ENCODE data around the gene PKNOX2. TPM values are rescaled to one million over a fixed set of nuclear protein-coding genes. Genes with fewer than 3 reads are reported as not detected.
A peak's percentile ranks its signal among the peaks of the same experiment; 100 is the strongest.

Gene PKNOX2
- total and polyA plus RNA-seq, 2 of the 4 experiments (the other 2 are of a cell fraction) = 0.72 to 2.3 TPM

DNA sequence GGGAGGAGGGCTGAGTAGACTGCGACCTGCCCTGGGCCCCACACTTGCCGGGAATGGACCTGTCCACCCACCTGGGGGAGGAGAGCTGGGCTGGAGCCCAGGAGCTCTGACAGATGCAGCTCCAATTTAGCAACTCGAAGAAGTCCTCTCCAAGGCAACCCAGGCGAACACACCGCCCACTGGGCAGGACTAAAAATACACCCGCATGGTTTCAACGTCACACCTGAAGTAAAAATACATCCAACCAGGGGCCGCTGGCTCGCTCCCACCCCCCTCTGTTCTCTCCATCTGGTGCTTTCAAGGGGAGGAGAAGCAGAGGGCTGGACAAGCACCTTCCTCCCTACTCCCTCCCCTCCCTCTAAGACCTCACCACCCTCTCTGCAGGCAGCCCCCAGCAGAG is 211.6 kb downstream of the PKNOX2 start:
- H3K36me3 ChIP-seq (ENCODE audit: control insufficient read depth, insufficient read depth, low read length) = no peaks in the 10 kb centered on the region
- no peak overlapping the region for H3K27ac ChIP-seq (ENCODE audit: insufficient read depth, low read length)
- DNase-seq (no peak), ATAC-seq (ENCODE audit: low read depth) (no peak)
- H4K8ac ChIP-seq (ENCODE audit: low read depth in 2 of 2, low read length in 2 of 2) = no peak overlapping the region
- no peak overlapping the region for H2BK5ac ChIP-seq (ENCODE audit: low read depth, low read length, poor library complexity, severe bottlenecking)
- H4K91ac ChIP-seq (ENCODE audit: insufficient read depth, low read depth, low read length) = no peak overlapping the region
- no peaks in the 10 kb centered on the region for H3K9me3 ChIP-seq (ENCODE audit: control insufficient read depth, insufficient read depth, low read length)
- no peak overlapping the region for H4K5ac ChIP-seq (ENCODE audit: low read depth, low read length)
- H3K4me3 ChIP-seq (ENCODE audit: insufficient read depth, low read depth, low read length) = no peak overlapping the region
- intact Hi-C loops (cut with micrococcal nuclease) = no loop called here
- no peak overlapping the region for H3K14ac ChIP-seq (replicated peaks; ENCODE audit: low read depth, low read length)
- no peak overlapping the region for H2AK9ac ChIP-seq (replicated peaks; ENCODE audit: low read depth, low read length, poor library complexity)
- no peak overlapping the region for H3K4ac ChIP-seq (ENCODE audit: low read depth, low read length)
- dilution Hi-C loops (cut with HindIII; ENCODE audit: low sequenced_read_pairs, unreplicated experiment) = no loop called here
- in situ Hi-C loops (cut with MboI; ENCODE audit: low sequenced_read_pairs) = no loop called here
- peaks cover 3% of the 10 kb centered on the region; the same call in 1 of the 2 replicates for H3K9me1 ChIP-seq (ENCODE audit: insufficient read depth, low read length)
- ChIA-PET CTCF (no interaction called here), POLR2A (ENCODE audit: unreplicated experiment) (no interaction called here)
- H2AFZ ChIP-seq (replicated peaks; ENCODE audit: low read length, poor library complexity) = peak overlapping the region; percentile 59
- H3K18ac ChIP-seq (ENCODE audit: low read depth, low read length) = no peak overlapping the region
- H3K79me1 ChIP-seq (ENCODE audit: low read depth in 1 of 2, low read length in 2 of 2) = no peaks in the 10 kb centered on the region
- H4K20me1 ChIP-seq (ENCODE audit: insufficient read depth, low read length) = no peaks in the 10 kb centered on the region
- H3K56ac ChIP-seq (ENCODE audit: extremely low read depth, insufficient read depth, low read length) = no peak overlapping the region
- H3K4me1 ChIP-seq (ENCODE audit: control insufficient read depth, insufficient read depth, low read length) = peaks cover 6% of the 10 kb centered on the region; the same call in 1 of the 2 replicates
- H2BK120ac ChIP-seq (ENCODE audit: low read depth, low read length) = no peak overlapping the region
- no TSS peak for BruUV-seq (replicated peaks)
- 67% methylated on average over 3 of the region's 9 CpGs; no CpG with 5 or more reads in 1 of the 2 experiments for WGBS, 2 experiments (ENCODE audit: extremely low coverage in 2 of 2, insufficient read length in 1 of 2)
- H3K4me2 ChIP-seq (ENCODE audit: low read depth, low read length) = no peak overlapping the region
- TF ChIP-seq RFX5 (IDR thresholded peaks at IDR 0.05; ENCODE audit: low read depth, low read length) (no peak), FOS (IDR thresholded peaks at IDR 0.05; ENCODE audit: low read depth, low read length) (no peak), RAD21 (IDR thresholded peaks at IDR 0.05; ENCODE audit: low read length) (no peak), MAZ (IDR thresholded peaks at IDR 0.05; ENCODE audit: borderline replicate concordance, low read depth, low read length) (no peak), CHD1 (IDR thresholded peaks at IDR 0.05; ENCODE audit: low read depth, low read length) (no peak), RCOR1 (IDR thresholded peaks at IDR 0.05; ENCODE audit: insufficient replicate concordance, low read length) (no peak), ELK1 (IDR thresholded peaks at IDR 0.05; ENCODE audit: borderline replicate concordance, low read depth, low read length) (no peak), POLR2A (IDR thresholded peaks at IDR 0.05; ENCODE audit: low read depth, low read length) (no peak), BHLHE40 (IDR thresholded peaks at IDR 0.05; ENCODE audit: low read depth, low read length) (no peak), MXI1 (IDR thresholded peaks at IDR 0.05; ENCODE audit: borderline replicate concordance, low read depth, low read length) (no peak), NFE2L2 (IDR thresholded peaks at IDR 0.05; ENCODE audit: low read depth, low read length) (no peak), CEBPB (IDR thresholded peaks at IDR 0.05; ENCODE audit: low read depth, low read length) (no peak), MAFK (IDR thresholded peaks at IDR 0.05; ENCODE audit: low read depth, low read length) (no peak), SMC3 (IDR thresholded peaks at IDR 0.05; ENCODE audit: low read depth, low read length) (no peak)
- TF ChIP-seq, protein P1, sequence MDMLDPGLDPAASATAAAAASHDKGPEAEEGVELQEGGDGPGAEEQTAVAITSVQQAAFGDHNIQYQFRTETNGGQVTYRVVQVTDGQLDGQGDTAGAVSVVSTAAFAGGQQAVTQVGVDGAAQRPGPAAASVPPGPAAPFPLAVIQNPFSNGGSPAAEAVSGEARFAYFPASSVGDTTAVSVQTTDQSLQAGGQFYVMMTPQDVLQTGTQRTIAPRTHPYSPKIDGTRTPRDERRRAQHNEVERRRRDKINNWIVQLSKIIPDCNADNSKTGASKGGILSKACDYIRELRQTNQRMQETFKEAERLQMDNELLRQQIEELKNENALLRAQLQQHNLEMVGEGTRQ (IDR thresholded peaks at IDR 0.05; ENCODE audit: low read depth, low read length) = no peak
- no peak overlapping the region for H3K23ac ChIP-seq (ENCODE audit: low read depth, low read length)
- H3K9ac ChIP-seq (ENCODE audit: low read depth, low read length) = no peak overlapping the region
- H2BK15ac ChIP-seq (ENCODE audit: low read depth, low read length) = no peak overlapping the region
- no peak overlapping the region for H2AK5ac ChIP-seq (ENCODE audit: low read depth, low read length)
- peaks cover 8% of the 10 kb centered on the region; the same call in 1 of the 2 replicates for H3K27me3 ChIP-seq (ENCODE audit: control insufficient read depth, insufficient read depth, low read length)
- no peak overlapping the region for H2BK20ac ChIP-seq (ENCODE audit: low read depth, low read length)

All from IMR-90 (cell line).